Hindlimb muscle (tissue), 1 donor: ENCODE results near the gene WFDC12. TPM values are rescaled to one million over a fixed set of nuclear protein-coding genes. Genes with fewer than 3 reads are reported as not detected.
A peak's percentile ranks its signal among the peaks of the same experiment; 100 is the strongest.
"Not testable (repeated sequence)": the region's sequence is repeated elsewhere in the genome, so short reads cannot be mapped to it uniquely, and the experiment has no call there.

ENCODE experiments used
- DNase-seq: peaks from one replicate; pipeline ENCODE4 v3.0.0-alpha.2; 2013
- polyA plus RNA-seq: library from polyadenylated mRNA; unstranded; fragments of 120-200 nt; gene quantifications from one replicate; pipeline ENCODE4 v1.2.1, GENCODE V29; 2013; ENCODE audit not compliant: insufficient read length

WFDC12 gene, protein sequence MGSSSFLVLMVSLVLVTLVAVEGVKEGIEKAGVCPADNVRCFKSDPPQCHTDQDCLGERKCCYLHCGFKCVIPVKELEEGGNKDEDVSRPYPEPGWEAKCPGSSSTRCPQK
- polyA plus RNA-seq = not detected

- no peak for DNase-seq
Observed at GRCh38 chr20:45124365-45124764, at the start of gene WFDC12. Gene WFDC12 (minus strand): TSS chr20:45124465. CDS start chr20:45124447, 18 bp downstream.

DNA sequence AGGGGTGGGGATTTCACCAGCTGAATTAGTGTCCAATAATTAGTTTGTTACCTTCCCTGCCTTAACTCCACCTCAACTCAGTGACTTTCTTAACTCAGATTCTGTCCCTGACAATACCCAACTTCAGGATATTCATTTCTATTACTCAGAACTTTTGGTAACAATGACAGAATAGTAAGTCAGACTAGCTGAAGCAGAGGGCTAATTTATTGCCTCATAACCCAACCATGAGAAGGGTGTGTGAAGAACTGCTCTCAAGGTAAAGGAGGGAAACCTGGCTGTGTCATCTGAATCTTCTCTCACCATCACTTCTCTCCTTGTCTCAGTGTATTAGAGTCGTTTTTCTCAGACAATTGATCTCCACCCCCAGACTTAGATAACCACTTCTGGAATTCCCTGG is 49.3 kb upstream of the WFDC12 start:
- DNase-seq = no peak

- no peak for DNase-seq
Observed at GRCh38 chr20:45164906-45165305, 40.6 kb upstream of the WFDC12 start.

GRCh38 chr20:45163083-45163803 is 39.0 kb upstream of the WFDC12 start:
- no peak for DNase-seq

- DNase-seq = no peak
Observed at GRCh38 chr20:45157962-45158361, 33.7 kb upstream of the WFDC12 start.

- no peak for DNase-seq
Observed at GRCh38 chr20:45156713-45157112, 32.4 kb upstream of the WFDC12 start.

- DNase-seq = not testable (repeated sequence)
Observed at GRCh38 chr20:45154794-45155193, 30.5 kb upstream of the WFDC12 start.

DNA sequence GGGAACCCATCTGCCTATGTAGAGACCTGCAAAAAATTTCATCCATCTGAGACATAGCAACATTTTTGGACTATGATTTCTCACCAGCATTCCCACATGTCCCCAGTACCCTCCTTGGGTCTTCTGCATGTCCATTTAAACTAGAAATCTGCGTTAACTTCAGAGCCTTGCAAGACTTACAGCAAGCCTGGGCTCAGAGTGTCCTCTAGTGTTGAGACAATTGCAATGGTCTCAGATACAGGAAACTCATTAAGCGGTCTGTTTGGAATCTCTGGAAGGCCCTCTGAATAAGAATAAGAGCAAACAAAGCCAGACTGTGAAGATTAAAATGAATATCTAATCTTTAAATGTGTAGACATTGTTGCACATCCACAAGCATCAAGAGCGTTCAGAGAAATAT is 29.9 kb upstream of the WFDC12 start:
- DNase-seq = no peak

- peak; percentile 19 for DNase-seq
Observed at GRCh38 chr20:45153752-45154151, 29.5 kb upstream of the WFDC12 start.

GRCh38 chr20:45153147-45153546 is 28.9 kb upstream of the WFDC12 start:
- DNase-seq = no peak

DNA sequence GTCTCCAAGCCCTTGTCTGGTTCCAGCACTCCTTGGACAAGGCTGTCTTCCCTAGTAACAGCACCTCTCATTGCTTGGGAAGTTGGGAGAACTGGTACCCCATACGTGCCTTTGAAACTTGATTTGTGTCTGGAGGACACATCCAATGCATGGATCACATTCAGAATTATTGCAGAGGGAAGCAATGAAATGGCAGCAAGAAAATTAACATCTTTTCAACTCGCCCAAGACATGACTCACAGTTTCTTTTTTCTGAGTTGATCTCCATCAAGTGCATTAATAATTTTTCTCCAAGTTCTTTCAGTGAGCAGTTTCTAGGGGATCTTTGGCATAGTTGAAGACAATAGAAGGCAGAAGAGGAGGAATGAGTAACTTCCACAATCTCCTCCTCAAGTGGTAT is 28.1 kb upstream of the WFDC12 start:
- DNase-seq = no peak

DNA sequence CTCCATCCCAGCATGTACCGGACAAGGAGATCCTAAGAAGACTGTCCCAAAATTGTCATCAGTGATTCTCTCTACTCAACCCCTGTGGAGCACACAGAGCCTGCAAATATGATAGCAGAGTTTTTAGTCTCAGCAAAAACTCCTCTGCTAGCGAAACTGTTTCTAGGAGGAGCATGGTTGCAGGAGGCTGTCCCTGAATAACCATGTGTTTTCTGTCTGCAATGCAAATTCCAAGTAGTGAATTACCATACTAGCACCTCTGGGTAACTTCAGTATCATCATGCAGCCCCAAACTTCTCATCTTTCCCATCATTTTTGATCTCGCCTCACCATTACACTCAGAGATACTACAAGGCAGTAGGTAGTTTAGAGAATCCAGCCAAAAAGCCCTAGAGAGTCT is 24.8 kb upstream of the WFDC12 start:
- no peak for DNase-seq

DNA sequence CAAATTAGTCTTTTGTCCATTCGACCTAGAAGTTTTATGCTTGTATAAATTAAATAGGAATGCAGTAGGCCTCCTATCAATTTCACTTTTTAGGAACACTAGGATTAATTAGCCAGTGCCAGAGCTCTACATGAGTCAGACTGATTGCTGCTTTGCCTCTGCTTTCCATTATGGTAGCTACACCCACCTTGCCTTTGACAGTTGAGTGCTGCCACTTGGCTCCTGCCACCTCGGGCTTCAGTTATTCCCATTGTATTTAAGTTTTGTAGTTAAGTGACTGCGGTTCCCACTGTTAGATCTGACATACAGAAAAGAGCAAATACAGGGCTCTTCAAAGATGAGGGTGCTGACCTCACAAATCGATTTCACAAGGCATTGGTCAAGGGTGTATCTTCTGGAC is 16.6 kb upstream of the WFDC12 start:
- no peak for DNase-seq

- DNase-seq = not testable (repeated sequence)
Observed at GRCh38 chr20:45139733-45140375, 15.6 kb upstream of the WFDC12 start.

- no peak for DNase-seq
Observed at GRCh38 chr20:45138561-45139300, 14.5 kb upstream of the WFDC12 start.

GRCh38 chr20:45136911-45137310 is 12.6 kb upstream of the WFDC12 start:
- DNase-seq = no peak

GRCh38 chr20:45128099-45128498 is 3.8 kb upstream of the WFDC12 start:
- no peak for DNase-seq

GRCh38 chr20:45121388-45121787 is 2.9 kb downstream of the WFDC12 start:
- no peak for DNase-seq

DNA sequence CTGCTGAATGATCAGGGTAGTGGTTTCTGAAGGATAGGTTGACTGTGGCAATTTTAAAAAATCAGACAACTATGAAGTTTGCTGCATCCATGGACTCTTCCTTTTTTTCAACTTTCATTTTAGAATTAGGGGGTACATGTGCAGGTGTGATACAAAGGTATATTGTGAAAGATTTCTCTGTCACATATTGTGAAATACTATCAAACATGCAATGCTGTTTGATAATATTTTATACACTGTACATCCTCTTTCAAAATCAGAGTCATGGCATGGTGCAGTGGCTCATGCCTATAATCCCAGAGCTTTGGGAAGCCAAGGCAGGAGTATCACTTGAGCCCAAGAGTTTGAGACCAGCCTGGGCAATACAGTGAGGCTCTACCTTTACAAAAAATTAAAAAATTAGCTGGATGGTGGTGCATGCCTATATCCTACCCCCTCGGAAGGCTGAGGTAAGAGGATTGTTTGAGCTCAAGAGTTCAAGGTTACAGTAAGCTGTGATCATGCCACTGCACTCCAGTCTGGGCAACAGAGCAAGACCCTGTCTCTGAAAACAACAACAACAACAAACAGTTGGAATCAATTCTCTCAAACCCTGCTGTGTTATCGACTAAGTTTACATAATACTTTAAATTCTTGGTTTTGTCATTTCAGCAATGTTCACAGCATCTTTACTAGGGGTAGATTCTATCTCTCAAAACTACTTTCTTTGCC is 4.6 kb downstream of the WFDC12 start:
- DNase-seq = no peak

DNA sequence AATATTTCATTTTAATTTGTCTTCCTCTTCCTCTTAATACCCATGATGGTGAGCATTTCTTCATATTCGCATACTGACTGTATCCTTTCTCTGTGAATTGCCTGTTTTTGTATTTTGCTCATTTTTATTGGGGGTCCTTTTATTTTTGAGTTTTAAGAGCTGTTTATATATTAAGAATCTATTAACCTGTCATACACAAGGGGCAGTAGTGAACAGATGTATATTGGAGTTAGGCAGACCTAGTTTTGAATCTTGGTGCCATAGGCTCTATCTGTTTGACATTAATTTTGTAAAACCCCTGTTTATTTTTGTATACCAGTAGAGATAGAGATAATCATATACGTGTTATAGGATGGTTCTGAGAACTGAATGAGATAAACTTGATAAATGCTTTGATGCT is 6.2 kb downstream of the WFDC12 start:
- DNase-seq = no peak

- no peak for DNase-seq
Observed at GRCh38 chr20:45117581-45117980, 6.7 kb downstream of the WFDC12 start.

DNA sequence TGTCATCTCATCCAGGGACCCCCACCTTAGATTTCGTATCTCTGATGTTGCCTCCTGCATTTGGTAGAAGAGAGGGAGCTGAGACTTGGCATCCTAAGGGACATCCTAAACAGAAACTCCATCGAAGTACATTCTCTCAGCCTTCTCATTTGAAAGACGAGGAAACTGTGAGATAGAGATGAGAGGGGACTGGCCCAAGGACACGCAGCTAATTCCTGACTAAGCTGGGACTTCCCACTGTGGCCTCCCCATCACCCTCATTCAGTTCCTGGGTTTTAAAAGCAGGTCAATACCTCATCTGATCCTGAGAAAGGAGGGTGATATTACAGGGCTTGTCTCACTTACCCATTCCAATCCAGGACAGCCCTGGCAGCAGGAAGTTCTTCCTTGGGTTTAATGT is 8.4 kb downstream of the WFDC12 start:
- no peak for DNase-seq

GRCh38 chr20:45115386-45115774 is 8.9 kb downstream of the WFDC12 start:
- no peak for DNase-seq
